Chondrocyte (in vitro differentiated cells): Measurements from ENCODE around the gene TOR1AIP2. TPM values are rescaled to one million over a fixed set of nuclear protein-coding genes. Genes with fewer than 3 reads are reported as not detected.

Source experiments
- DNase-seq: peaks from one replicate; pipeline ENCODE4 v3.0.0; 2021; ENCODE audit warnings: mixed read lengths, low spot score
- H3K27ac Mint-ChIP-seq: one replicate; pipeline ENCODE4 v1.8.0; 2021; ENCODE audit warnings: mild to moderate bottlenecking, moderate library complexity, mixed read lengths; ENCODE audit not compliant: unreplicated experiment
- H3K27me3 Mint-ChIP-seq: 2 replicates; pipeline ENCODE4 v1.8.0; 2021; ENCODE audit warnings: low read depth, mixed read lengths
- H3K36me3 Mint-ChIP-seq: 2 replicates; pipeline ENCODE4 v1.8.0; 2021; ENCODE audit warnings: low read depth, mixed read lengths
- H3K4me1 Mint-ChIP-seq: 2 replicates; pipeline ENCODE4 v1.8.0; 2021; ENCODE audit warnings: low read depth, mild to moderate bottlenecking, mixed read lengths
- H3K4me3 Mint-ChIP-seq: one replicate; pipeline ENCODE4 v1.8.0; 2021; ENCODE audit warnings: mild to moderate bottlenecking, moderate library complexity, mixed read lengths; ENCODE audit not compliant: unreplicated experiment
- H3K9me3 Mint-ChIP-seq: 2 replicates; pipeline ENCODE4 v1.8.0; 2021; ENCODE audit warnings: low read depth, mixed read lengths
- CTCF ChIP-seq: fragments of 200-600 bp; sonication (generic); IDR thresholded peaks from 2 replicates; pipeline ENCODE4 v1.5.0; 2021; ENCODE audit warnings: antibody characterized with exemption, mild to moderate bottlenecking, moderate library complexity
- total RNA-seq: library from RNA; stranded (reverse); gene quantifications from 3 replicates; pipeline ENCODE4 v1.2.1, GENCODE V29; 2021

Gene TOR1AIP2
- total RNA-seq, 1 donor from 2014 or later = 85.8 TPM

GRCh38 chr1:179910934-179911333 lies 33.3 kb upstream of the TOR1AIP2 start:
- no peak for DNase-seq
- no peak overlapping the region for H3K27ac Mint-ChIP-seq
- H3K27me3 Mint-ChIP-seq = no peaks in the 10 kb centered on the region
- no peak for TF ChIP-seq CTCF
- no peaks in the 10 kb centered on the region for H3K9me3 Mint-ChIP-seq
- peaks cover 21% of the 10 kb centered on the region for H3K36me3 Mint-ChIP-seq
- H3K4me3 Mint-ChIP-seq = no peak overlapping the region
- no peaks in the 10 kb centered on the region for H3K4me1 Mint-ChIP-seq

GRCh38 chr1:179889589-179889988 lies 12.0 kb upstream of the TOR1AIP2 start:
- no peak for DNase-seq
- Mint-ChIP-seq H3K36me3 (peaks cover 6% of the 10 kb centered on the region), H3K27me3 (no peaks in the 10 kb centered on the region), H3K9me3 (no peaks in the 10 kb centered on the region), H3K4me3 (no peak overlapping the region), H3K4me1 (peaks cover 6% of the 10 kb centered on the region), H3K27ac (no peak overlapping the region)
- TF ChIP-seq CTCF = no peak

- DNase-seq = no peak
- Mint-ChIP-seq H3K36me3 (peaks cover 6% of the 10 kb centered on the region), H3K27ac (no peak overlapping the region), H3K27me3 (no peaks in the 10 kb centered on the region), H3K4me1 (peaks cover 21% of the 10 kb centered on the region), H3K9me3 (no peaks in the 10 kb centered on the region), H3K4me3 (no peak overlapping the region)
- TF ChIP-seq CTCF = no peak
These were observed 10.5 kb upstream of the TOR1AIP2 start for GRCh38 chr1:179888071-179888470.

GRCh38 chr1:179883745-179884138 lies 6.1 kb upstream of the TOR1AIP2 start:
- DNase-seq = no peak
- Mint-ChIP-seq H3K36me3 (peaks cover 2% of the 10 kb centered on the region), H3K4me1 (peaks cover 37% of the 10 kb centered on the region)

GRCh38 chr1:179883040-179883744 lies 5.6 kb upstream of the TOR1AIP2 start:
- peak overlapping the region; percentile 100 for H3K27ac Mint-ChIP-seq
- TF ChIP-seq CTCF = peak; percentile 27
- H3K4me1 Mint-ChIP-seq = peaks cover 37% of the 10 kb centered on the region
- H3K36me3 Mint-ChIP-seq = peaks cover 2% of the 10 kb centered on the region
- DNase-seq = no peak
- H3K9me3 Mint-ChIP-seq = no peaks in the 10 kb centered on the region
- H3K4me3 Mint-ChIP-seq = peak overlapping the region; percentile 93
- H3K27me3 Mint-ChIP-seq = no peaks in the 10 kb centered on the region

More at GRCh38 chr1:179883745-179884138, 6.1 kb upstream of the TOR1AIP2 start:
- TF ChIP-seq CTCF = no peak
- H3K27me3 Mint-ChIP-seq = no peaks in the 10 kb centered on the region
- peak overlapping the region; percentile 93 for H3K4me3 Mint-ChIP-seq
- peak overlapping the region; percentile 100 for H3K27ac Mint-ChIP-seq
- no peaks in the 10 kb centered on the region for H3K9me3 Mint-ChIP-seq
